Right lobe of liver (tissue), 6 donors: ENCODE results near the gene PPM1H. TPM values are rescaled to one million over a fixed set of nuclear protein-coding genes. Genes with fewer than 3 reads are reported as not detected.

Experiments used
- ATAC-seq, 4 donors: fragments of 200-7000 bp; cut with Tn5 transposase; one replicate each; pipeline ENCODE4 v1.9.1; 2020; ENCODE audit warnings: mild to moderate bottlenecking in 4 of 4, moderate library complexity in 4 of 4
- DNase-seq, 3 donors: peaks; one replicate each; pipeline ENCODE4 v3.0.0-alpha.2; 2020
- H3K27ac ChIP-seq, 3 donors: fragments of 200-600 bp; one replicate each; pipeline ENCODE4 v1.8.0; 2022
- H3K27me3 ChIP-seq, 2 donors: fragments of 200-600 bp; one replicate each; pipeline ENCODE4 v1.8.0; 2022
- H3K36me3 ChIP-seq, 4 donors: fragments of 200-600 bp; sonication (generic) in 1 of 4; one replicate each; pipeline versions ENCODE4 v1.5.1 to v1.8.0; 2017 to 2022; ENCODE audit warnings: control low read depth in 1 of 4
- H3K4me1 ChIP-seq, 4 donors: fragments of 200-600 bp; sonication (generic) in 1 of 4; one replicate each; pipeline versions ENCODE4 v1.5.1 to v1.8.0; 2017 to 2022; ENCODE audit warnings: control low read depth in 1 of 4
- H3K4me3 ChIP-seq, 3 donors: fragments of 200-600 bp; one replicate each; pipeline ENCODE4 v1.8.0; 2022
- H3K9me3 ChIP-seq, 4 donors: fragments of 200-600 bp; sonication (generic) in 1 of 4; one replicate each; pipeline versions ENCODE4 v1.5.1 to v1.8.0; 2017 to 2022; ENCODE audit warnings: control low read depth in 1 of 4
- CTCF ChIP-seq, 4 donors: fragments of 200-600 bp in 3 of 4; fragments of 450-650 bp in 1 of 4; IDR thresholded peaks; one replicate each; pipeline versions ENCODE4 v1.5.1 to v1.8.0; 2016 to 2022; ENCODE audit warnings: antibody characterized with exemption in 4 of 4, mild to moderate bottlenecking in 2 of 4
- POLR2A ChIP-seq: fragments of 450-650 bp; IDR thresholded peaks from one replicate; pipeline ENCODE4 v1.6.1; 2017; ENCODE audit warnings: antibody characterized with exemption, mild to moderate bottlenecking
- WGBS: methylation state at CpG from one replicate; pipeline ENCODE4 v1.1.6; 2018; ENCODE audit warnings: low coverage, low lambda C conversion rate; ENCODE audit not compliant: insufficient coverage; ENCODE audit errors: missing lambda C conversion rate; 5-methylcytosine and 5-hydroxymethylcytosine counted together
- intact Hi-C, 2 donors: fragments of 100-400 bp; cut with DNase I; formaldehyde crosslinking; loops; one replicate each; pipeline versions ENCODE4 v1.11.2 to v1.14.1; 2022
- total RNA-seq, 6 experiments: library from RNA; depleted of rRNA in 2 of 6; stranded (reverse); fragments of >200 nt in 2 of 6; fragmentation: NEBNext Ultra II Directional in 3 of 6; extraction: Animal tissue kit (Norgen Biotek cat#: 25700) in 3 of 6; gene quantifications; one replicate each; pipeline versions ENCODE4 v1.1.0 to v1.2.4, GENCODE V29; 2016 to 2023
- donor health status: DM: no; HTN: yes; CAD: no.
- donor health status: DM: no; HTN: no; CAD: no.
- donor health status: DM: no; HTN: no; CAD: no.
- donor health status: DM: no; HTN: yes; CAD: no.
- donor health status: DM: no; HTN: yes; CAD: no.

The PPM1H gene
- total RNA-seq, 6 experiments from 2014 or later, result 3.8 to 9.2 (median 6.5) TPM

- Histone ChIP-seq H3K4me1 (peaks cover 0 to 8% (median 0%) of the 10 kb centered on the region in 4 donors), H3K36me3 (no peaks in the 10 kb centered on the region), H3K4me3 (no peak overlapping the region), H3K9me3 (no peaks in the 10 kb centered on the region), H3K27me3 (no peaks in the 10 kb centered on the region), H3K27ac (no peak overlapping the region)
- ATAC-seq (no peak), DNase-seq (no peak)
- TF ChIP-seq CTCF (IDR thresholded peaks at IDR 0.05) (no peak), POLR2A (no peak)
- intact Hi-C loops, result no loop called here
- 80% methylated on average over 6 of the region's 6 CpGs for WGBS
Observed at GRCh38 chr12:62787023-62787422, 147.9 kb downstream of the PPM1H start.

GRCh38 chr12:62785941-62786559 is 148.9 kb downstream of the PPM1H start:
- intact Hi-C loops, result no loop called here
- H3K36me3 ChIP-seq, result no peaks in the 10 kb centered on the region
- H3K4me1 ChIP-seq, result peaks cover 0 to 8% (median 0%) of the 10 kb centered on the region in 4 donors
- ATAC-seq, result peak; percentile 36 to 80 (median 66)
- no peak overlapping the region for H3K4me3 ChIP-seq
- peak overlapping the region; percentile 19 to 63 (median 37) for H3K27ac ChIP-seq
- H3K27me3 ChIP-seq, result no peaks in the 10 kb centered on the region
- 55% methylated on average over 2 of the region's 8 CpGs for WGBS
- TF ChIP-seq CTCF (IDR thresholded peaks at IDR 0.05) (no peak), POLR2A (no peak)
- peak in 1 of 3 donors; percentile 42 for DNase-seq
- H3K9me3 ChIP-seq, result no peaks in the 10 kb centered on the region

GRCh38 chr12:62784576-62784975 is 150.4 kb downstream of the PPM1H start:
- H3K27ac ChIP-seq, result no peak overlapping the region
- TF ChIP-seq POLR2A, result no peak
- 75% methylated on average over 4 of the region's 4 CpGs for WGBS
- DNase-seq (no peak), ATAC-seq (no peak)
- intact Hi-C loops, result no loop called here
- peaks cover 0 to 8% (median 0%) of the 10 kb centered on the region in 4 donors for H3K4me1 ChIP-seq
- H3K27me3 ChIP-seq, result no peaks in the 10 kb centered on the region
- H3K9me3 ChIP-seq, result no peaks in the 10 kb centered on the region
- H3K36me3 ChIP-seq, result no peaks in the 10 kb centered on the region
- no peak overlapping the region for H3K4me3 ChIP-seq

GRCh38 chr12:62783881-62784280 is 151.1 kb downstream of the PPM1H start:
- DNase-seq (no peak), ATAC-seq (no peak)
- Histone ChIP-seq H3K27me3 (no peaks in the 10 kb centered on the region), H3K27ac (no peak overlapping the region), H3K9me3 (no peaks in the 10 kb centered on the region), H3K4me1 (peaks cover 0 to 8% (median 0%) of the 10 kb centered on the region in 4 donors), H3K4me3 (no peak overlapping the region), H3K36me3 (no peaks in the 10 kb centered on the region)
- 93% methylated on average over 5 of the region's 6 CpGs for WGBS
- TF ChIP-seq CTCF (IDR thresholded peaks at IDR 0.05) (no peak), POLR2A (no peak)
- intact Hi-C loops, result no loop called here

- intact Hi-C loops, result no loop called here
- Histone ChIP-seq H3K9me3 (no peaks in the 10 kb centered on the region), H3K4me1 (peaks cover 0 to 15% (median 0%) of the 10 kb centered on the region in 4 donors), H3K27ac (no peak overlapping the region), H3K4me3 (no peak overlapping the region), H3K27me3 (no peaks in the 10 kb centered on the region), H3K36me3 (no peaks in the 10 kb centered on the region)
- 79% methylated on average over 2 of the region's 9 CpGs for WGBS
- ATAC-seq (no peak), DNase-seq (no peak)
- TF ChIP-seq POLR2A (no peak), CTCF (IDR thresholded peaks at IDR 0.05) (no peak)
Observed at GRCh38 chr12:62781136-62781880, 153.6 kb downstream of the PPM1H start.
